Measurements from ENCODE around the gene CYSRT1. TPM values are rescaled to one million over a fixed set of nuclear protein-coding genes. Genes with fewer than 3 reads are reported as not detected.

Gene CYSRT1
- polyA plus RNA-seq, 1 donor (not counting 4 experiments of a cell fraction or from before 2014, with no cell fraction given) = 0.80 TPM

DNA sequence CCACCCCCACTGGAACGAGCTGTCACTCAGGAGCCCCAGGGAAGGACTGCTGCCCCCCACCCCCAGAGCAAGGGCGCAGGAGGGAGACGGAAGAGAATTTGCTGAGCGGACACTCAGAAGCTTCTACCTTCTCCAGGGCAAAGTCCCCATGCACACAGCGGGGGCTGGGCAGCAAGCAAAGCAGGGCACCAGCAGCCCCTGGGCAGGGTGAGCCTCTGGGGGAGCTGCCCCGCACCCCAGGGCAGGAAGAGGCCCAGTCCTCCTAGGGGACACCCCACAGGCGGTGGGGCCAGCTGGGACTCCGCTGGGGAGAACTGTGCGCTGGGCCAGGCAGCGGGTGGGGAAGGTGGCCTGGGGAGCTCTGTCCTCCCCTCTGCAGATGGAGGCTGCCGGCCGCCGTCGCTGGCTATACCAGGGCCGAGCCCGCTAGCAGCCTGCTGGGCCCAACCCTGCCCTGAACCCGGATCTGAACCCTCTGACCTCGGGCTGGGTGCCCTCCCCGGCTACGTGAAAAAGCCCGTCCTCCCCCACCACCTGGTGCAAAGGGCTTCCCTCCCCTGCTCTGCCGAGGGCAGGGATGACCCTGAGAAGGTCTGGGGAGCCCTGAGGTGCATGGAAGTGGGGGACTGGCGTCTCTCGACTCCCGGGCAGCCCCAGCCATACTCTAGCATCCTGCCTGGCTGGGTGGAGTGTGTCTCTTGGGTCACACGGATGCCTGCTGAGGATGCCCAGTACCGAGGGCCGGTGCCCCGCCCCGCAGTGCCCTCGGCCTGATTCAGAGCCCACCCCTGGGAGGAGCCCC is 5.1 kb downstream of the CYSRT1 start:
- Histone ChIP-seq H3K4me3 (ENCODE audit: control insufficient read depth in 2 of 3, extremely low read depth in 1 of 3, insufficient read depth in 2 of 3, low read depth in 1 of 3, low read length in 3 of 3) (no peak overlapping the region), H3K27me3 (ENCODE audit: control insufficient read depth, extremely low read depth, insufficient read depth, low read length) (peaks cover 15% of the 10 kb centered on the region), H3K4me2 (ENCODE audit: control insufficient read depth, extremely low read depth, insufficient read depth, low read depth, low read length) (no peak overlapping the region), H2AFZ (ENCODE audit: control insufficient read depth, low read length) (no peak overlapping the region), H3K9me1 (ENCODE audit: control insufficient read depth, extremely low read depth, insufficient read depth, low read length) (no peaks in the 10 kb centered on the region), H3K9me3 (ENCODE audit: control insufficient read depth, low read depth, low read length) (no peaks in the 10 kb centered on the region), H3K27ac (ENCODE audit: control insufficient read depth, insufficient read depth, low read length) (no peak overlapping the region), H3K4me1 (ENCODE audit: control insufficient read depth, extremely low read depth, insufficient read depth, low read length) (peaks cover 23% of the 10 kb centered on the region), H4K20me1 (ENCODE audit: control insufficient read depth, extremely low read depth, insufficient read depth, low read length) (no peaks in the 10 kb centered on the region), H3K36me3 (ENCODE audit: control insufficient read depth in 2 of 2, extremely low read depth in 1 of 2, insufficient read depth in 2 of 2, low read length in 2 of 2) (no peaks in the 10 kb centered on the region), H3K9ac (ENCODE audit: control insufficient read depth, extremely low read depth, insufficient read depth, low read length) (no peak overlapping the region), H3K79me2 (ENCODE audit: control insufficient read depth, insufficient read depth, low read length) (no peaks in the 10 kb centered on the region)
- FAIRE-seq = no peak
- dilution Hi-C loops (cut with MboI; ENCODE audit: extremely low pct_ligation_motif_present, low sequenced_read_pairs) = no loop called here
- DNase-seq (ENCODE audit: low read depth, low spot score) = no peak
- TF ChIP-seq, protein P1, sequence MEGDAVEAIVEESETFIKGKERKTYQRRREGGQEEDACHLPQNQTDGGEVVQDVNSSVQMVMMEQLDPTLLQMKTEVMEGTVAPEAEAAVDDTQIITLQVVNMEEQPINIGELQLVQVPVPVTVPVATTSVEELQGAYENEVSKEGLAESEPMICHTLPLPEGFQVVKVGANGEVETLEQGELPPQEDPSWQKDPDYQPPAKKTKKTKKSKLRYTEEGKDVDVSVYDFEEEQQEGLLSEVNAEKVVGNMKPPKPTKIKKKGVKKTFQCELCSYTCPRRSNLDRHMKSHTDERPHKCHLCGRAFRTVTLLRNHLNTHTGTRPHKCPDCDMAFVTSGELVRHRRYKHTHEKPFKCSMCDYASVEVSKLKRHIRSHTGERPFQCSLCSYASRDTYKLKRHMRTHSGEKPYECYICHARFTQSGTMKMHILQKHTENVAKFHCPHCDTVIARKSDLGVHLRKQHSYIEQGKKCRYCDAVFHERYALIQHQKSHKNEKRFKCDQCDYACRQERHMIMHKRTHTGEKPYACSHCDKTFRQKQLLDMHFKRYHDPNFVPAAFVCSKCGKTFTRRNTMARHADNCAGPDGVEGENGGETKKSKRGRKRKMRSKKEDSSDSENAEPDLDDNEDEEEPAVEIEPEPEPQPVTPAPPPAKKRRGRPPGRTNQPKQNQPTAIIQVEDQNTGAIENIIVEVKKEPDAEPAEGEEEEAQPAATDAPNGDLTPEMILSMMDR (optimal IDR thresholded peaks at IDR 0.05 in 1 of 3, IDR thresholded peaks at IDR 0.05 in 1 of 3, conservative IDR thresholded peaks at IDR 0.05 in 1 of 3; ENCODE audit: extremely low read depth in 1 of 3, insufficient read depth in 2 of 3, low read length in 3 of 3) = no peak
- no peak for TF ChIP-seq EZH2 (IDR thresholded peaks at IDR 0.05; ENCODE audit: low read length)

DNA sequence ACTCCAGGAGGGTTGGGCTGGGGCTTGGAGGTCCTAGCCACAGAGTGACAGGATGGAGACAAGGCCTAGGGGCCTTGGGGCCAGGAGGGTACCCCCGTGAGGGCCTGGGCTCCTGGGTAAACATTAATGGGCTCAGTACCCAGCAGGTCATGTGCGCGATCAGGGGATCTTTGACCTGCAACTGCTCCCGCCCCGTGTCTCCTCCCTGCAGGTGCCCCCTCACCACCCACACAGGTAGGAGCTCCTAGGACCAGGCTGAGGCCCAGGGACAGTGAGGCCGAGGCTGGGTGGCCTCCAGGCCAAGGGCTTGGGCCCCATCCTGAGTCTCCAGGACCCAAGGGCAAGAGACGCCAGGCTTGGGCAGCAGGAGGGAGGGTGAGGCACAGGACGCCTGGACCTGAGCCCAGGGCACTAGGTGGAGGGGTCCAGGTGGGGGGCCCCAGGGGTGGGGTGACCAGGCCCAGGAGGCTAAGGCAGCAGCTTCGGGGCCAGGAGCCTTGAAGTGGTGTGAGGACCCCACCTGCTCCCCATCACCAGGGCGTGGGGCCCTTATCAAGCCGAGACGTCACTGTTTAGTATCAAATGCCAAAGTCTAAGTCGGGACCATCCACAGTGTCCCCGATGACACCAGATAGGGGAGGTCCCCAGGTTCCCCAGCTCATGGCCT is 5.9 kb downstream of the CYSRT1 start, which contains the start of gene SLC34A3:
TSS of gene SLC34A3 (plus strand) at position 197 of the 667 bp plus-strand sequence. CDS start 802 bp downstream, outside the sequence.
- TF ChIP-seq, protein P1 (optimal IDR thresholded peaks at IDR 0.05 in 1 of 3, IDR thresholded peaks at IDR 0.05 in 1 of 3, conservative IDR thresholded peaks at IDR 0.05 in 1 of 3; ENCODE audit: extremely low read depth in 1 of 3, insufficient read depth in 2 of 3, low read length in 3 of 3) = no peak
- TF ChIP-seq EZH2 (IDR thresholded peaks at IDR 0.05; ENCODE audit: low read length) = no peak
- peaks cover 18% of the 10 kb centered on the region for H3K4me1 ChIP-seq (ENCODE audit: control insufficient read depth, extremely low read depth, insufficient read depth, low read length)
- no peak within 1 kb of the TSS for H3K4me3 ChIP-seq (ENCODE audit: control insufficient read depth in 2 of 3, extremely low read depth in 1 of 3, insufficient read depth in 2 of 3, low read depth in 1 of 3, low read length in 3 of 3)
- H3K79me2 ChIP-seq (ENCODE audit: control insufficient read depth, insufficient read depth, low read length) = no peaks in the 10 kb centered on the region
- no peak for FAIRE-seq
- H4K20me1 ChIP-seq (ENCODE audit: control insufficient read depth, extremely low read depth, insufficient read depth, low read length) = no peaks in the 10 kb centered on the region
- DNase-seq (ENCODE audit: low read depth, low spot score) = no peak
- H3K9ac ChIP-seq (ENCODE audit: control insufficient read depth, extremely low read depth, insufficient read depth, low read length) = no peak within 1 kb of the TSS
- H3K4me2 ChIP-seq (ENCODE audit: control insufficient read depth, extremely low read depth, insufficient read depth, low read depth, low read length) = no peak within 1 kb of the TSS
- no peaks in the 10 kb centered on the region for H3K9me3 ChIP-seq (ENCODE audit: control insufficient read depth, low read depth, low read length)
- H3K36me3 ChIP-seq (ENCODE audit: control insufficient read depth in 2 of 2, extremely low read depth in 1 of 2, insufficient read depth in 2 of 2, low read length in 2 of 2) = no peaks in the 10 kb centered on the region
- H2AFZ ChIP-seq (ENCODE audit: control insufficient read depth, low read length) = no peak within 1 kb of the TSS
- H3K27ac ChIP-seq (ENCODE audit: control insufficient read depth, insufficient read depth, low read length) = no peak within 1 kb of the TSS
- H3K9me1 ChIP-seq (ENCODE audit: control insufficient read depth, extremely low read depth, insufficient read depth, low read length) = no peaks in the 10 kb centered on the region
- peaks cover 15% of the 10 kb centered on the region for H3K27me3 ChIP-seq (ENCODE audit: control insufficient read depth, extremely low read depth, insufficient read depth, low read length)
- dilution Hi-C loops (cut with MboI; ENCODE audit: extremely low pct_ligation_motif_present, low sequenced_read_pairs) = no loop called here
